HTR-8/SVneo (cell line): ENCODE results near the gene IGF2R.
"Not testable (repeated sequence)": the region's sequence is repeated elsewhere in the genome, so short reads cannot be mapped to it uniquely, and the experiment has no call there.

ENCODE experiments used
- DNase-seq: peaks from one replicate; pipeline ENCODE4 v3.0.0; 2011; ENCODE audit warnings: low spot score, mixed read lengths; ENCODE audit not compliant: insufficient read length
- FAIRE-seq: peaks from 2 replicates; lab custom pipeline; 2011; peaks lifted over from hg19 to GRCh38; lab: Jason Lieb, UNC

The IGF2R gene

GRCh38 chr6:159995405-159995804 lies 26.5 kb downstream of the IGF2R start:
- DNase-seq (no peak), FAIRE-seq (no peak)

GRCh38 chr6:159996087-159996622 lies 27.3 kb downstream of the IGF2R start:
- FAIRE-seq (no peak), DNase-seq (no peak)

- no peak for FAIRE-seq
- no peak for DNase-seq
Observed at GRCh38 chr6:159996626-159997497, 28.0 kb downstream of the IGF2R start.

DNA sequence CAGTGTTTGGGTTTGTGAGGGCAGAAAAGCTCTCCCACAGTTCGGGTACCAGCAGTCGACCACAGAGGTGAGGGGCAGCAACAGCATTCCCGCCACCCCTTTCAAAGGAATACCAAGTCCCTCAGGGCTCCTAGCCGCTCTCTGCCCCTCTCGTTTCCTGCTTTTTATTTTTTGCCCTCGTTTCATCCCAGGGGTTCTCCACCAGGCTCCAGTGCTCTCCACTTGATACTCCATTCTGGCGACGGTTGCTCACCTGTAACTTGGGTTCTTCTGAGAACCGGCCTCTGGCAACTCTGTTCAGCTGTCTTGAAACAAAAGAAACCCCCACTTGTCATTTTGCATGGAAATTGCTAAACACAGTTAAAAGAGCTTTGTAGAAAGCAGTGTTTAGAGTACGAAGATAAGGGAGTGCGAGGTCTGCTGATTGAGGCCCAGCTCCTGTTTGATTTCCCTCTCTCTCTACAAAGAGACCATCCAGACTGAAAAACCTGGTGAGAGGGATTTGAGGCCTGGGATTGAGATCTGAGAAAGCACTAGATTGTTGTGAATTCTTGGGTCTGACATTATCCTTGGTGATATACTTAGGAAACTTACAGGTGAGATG lies 28.7 kb downstream of the IGF2R start:
- DNase-seq (no peak), FAIRE-seq (no peak)

GRCh38 chr6:159998538-159998937 lies 29.7 kb downstream of the IGF2R start:
- FAIRE-seq = no peak
- DNase-seq = no peak

DNA sequence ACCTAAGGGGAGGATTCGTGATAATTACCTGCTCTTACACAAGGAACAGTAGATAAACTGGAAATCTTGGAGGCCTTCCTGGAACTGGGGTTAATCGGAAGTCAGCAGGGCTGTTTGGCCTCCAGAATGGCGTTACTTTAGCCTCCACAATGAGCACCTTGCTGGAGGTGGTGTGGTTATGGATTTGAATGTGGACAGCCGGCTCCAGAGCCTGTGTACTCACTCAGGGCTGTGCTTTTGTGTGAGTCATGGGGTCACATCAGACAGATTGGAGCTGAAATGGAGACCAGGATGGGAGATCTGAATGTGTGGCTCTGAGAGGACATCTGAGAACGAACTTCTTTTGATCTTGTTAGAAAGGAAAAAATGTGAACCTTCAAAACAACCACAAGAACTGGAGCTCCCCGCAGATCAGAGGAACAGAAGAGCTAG lies 30.4 kb downstream of the IGF2R start:
- no peak for DNase-seq
- no peak for FAIRE-seq

- no peak for DNase-seq
Observed at GRCh38 chr6:160000280-160000704, 31.4 kb downstream of the IGF2R start.

GRCh38 chr6:160000893-160001427 lies 32.1 kb downstream of the IGF2R start:
- DNase-seq, FAIRE-seq: not testable (repeated sequence)

More at GRCh38 chr6:160000280-160000704, 31.4 kb downstream of the IGF2R start:
- no peak for FAIRE-seq

DNA sequence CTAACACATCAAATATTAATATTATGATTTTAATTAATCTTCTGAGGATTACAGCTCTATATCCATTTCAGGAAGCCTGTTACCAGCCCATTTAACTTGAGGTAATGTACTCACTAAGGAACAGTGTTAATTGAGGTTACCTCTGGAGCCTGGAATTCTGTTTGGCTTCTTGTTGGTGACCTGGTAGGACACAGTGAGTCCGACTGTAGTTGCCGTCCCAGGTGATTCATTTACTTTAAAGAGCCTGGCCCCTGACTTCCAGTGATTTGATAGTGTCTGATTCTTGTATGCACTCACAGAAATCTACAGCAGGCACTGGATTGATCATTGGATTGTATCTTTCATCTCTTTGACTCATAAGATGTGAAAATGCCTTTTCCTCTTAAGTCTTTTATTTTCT lies 34.0 kb downstream of the IGF2R start:
- no peak for FAIRE-seq
- no peak for DNase-seq

DNA sequence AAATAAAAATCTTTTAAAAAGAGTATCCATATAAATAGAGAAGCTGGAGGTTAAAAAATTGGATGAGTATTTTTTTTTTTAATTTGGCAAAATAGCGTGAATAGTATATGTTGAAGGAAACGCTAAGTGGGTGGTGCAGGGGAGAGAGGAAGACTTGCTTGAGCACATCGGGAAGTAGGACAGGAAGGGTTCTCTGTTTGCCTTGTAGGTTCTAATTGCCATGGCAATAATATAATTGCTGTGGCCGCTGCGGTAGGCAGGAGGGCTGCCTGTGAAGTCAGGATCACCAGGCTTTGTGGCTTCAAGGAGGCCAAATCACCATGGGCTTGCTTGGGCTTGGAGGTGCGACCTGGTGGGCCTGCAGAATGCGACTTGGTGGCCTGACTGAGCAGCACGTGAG lies 35.1 kb downstream of the IGF2R start:
- FAIRE-seq = no peak

DNA sequence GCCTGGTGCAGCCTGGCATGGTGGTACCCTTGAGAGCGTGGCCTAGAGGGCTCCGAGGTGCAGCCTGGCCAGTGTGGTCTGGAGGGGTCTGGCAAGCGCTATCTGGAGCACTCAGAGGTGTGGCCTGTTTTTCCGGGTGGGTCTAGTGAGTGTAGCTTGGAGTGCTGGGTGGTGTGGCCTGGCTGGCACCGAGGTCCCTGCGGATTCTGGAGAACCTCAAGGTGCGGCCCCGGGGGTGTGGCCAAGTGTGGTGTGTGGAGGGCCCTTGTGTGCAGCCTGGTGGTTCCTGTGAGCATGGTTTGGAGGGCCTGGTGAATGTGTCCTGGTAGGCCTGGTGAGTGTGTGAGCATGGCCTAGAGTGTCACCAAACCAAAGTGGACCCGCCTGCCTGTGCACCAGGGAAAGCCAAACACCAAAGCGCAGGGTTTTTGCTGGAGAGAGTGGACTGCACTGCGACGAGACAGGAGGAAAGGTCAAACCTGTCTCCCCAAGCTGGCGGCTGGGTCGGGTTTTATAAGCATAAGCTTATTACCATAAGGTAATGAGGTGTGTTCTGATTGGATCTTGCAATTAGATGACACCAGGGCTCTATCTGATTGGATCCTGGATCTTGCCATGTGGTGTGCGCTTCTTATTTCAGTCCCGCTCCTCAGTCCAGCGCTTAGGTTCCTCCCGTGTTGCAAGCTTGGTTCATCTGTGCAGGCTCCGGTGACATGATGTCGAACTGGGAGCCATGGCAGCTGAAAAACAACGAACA lies 35.7 kb downstream of the IGF2R start:
- DNase-seq (no peak), FAIRE-seq (no peak)

More for the DNA sequence above, 35.1 kb downstream of the IGF2R start:
- no peak for DNase-seq

DNA sequence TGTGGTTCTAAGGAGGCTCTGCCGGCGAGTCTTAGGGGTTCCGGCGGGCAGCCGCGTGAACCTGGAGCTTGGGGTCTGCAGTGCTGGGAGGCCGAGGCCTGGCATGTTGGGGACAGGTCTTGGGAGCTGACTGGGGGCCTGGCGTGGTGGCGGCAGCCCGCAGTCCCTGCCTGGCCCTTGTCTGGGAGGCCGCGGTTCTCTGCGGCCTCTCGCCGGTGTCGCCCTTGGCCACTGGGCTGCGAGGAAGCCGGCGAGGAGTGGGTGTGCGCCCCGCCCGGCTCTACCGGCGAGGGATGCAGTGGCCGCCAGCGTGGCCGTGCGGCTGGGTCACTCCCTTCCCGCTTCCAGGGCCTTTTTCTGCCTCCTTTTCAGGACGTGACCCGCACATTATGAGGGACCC lies 36.3 kb downstream of the IGF2R start:
- DNase-seq (no peak), FAIRE-seq (no peak)

DNA sequence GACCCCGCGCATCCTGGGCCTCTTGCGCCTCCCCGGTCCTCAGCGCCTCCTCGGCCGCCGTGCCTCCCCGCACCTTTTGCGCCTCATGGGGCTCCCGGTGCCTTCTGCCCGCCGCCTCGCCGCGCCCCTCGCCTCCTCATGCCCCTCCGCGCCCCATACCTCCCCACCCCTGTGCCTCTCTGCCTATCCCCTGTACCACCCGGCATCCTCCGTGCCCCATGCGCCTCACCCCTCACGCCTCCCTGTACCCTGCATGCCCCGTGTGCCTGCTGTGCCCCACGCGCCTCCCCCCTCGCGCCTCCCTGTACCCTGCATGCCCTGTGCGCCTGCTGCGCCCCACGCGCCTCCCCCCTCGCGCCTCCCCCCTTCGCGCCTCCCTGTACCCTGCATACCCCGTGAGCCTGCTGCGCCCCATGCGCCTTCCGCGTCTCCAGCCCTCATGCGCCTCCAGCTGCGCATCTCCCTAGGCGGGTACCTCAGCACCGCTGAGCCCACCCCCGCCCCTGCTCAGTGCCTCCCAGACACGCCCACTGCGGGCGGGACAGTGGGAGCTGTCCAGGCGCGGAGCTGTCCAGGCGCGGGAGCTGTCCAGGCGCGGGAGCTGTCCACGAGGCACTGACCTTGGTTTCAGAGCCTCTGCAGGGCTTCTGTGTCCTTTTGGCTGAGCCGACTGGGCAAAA lies 37.1 kb downstream of the IGF2R start:
- FAIRE-seq = no peak
- DNase-seq = no peak

GRCh38 chr6:160007145-160007544 lies 38.3 kb downstream of the IGF2R start:
- FAIRE-seq (no peak), DNase-seq (no peak)

GRCh38 chr6:160007611-160008010 lies 38.7 kb downstream of the IGF2R start:
- DNase-seq = no peak
- no peak for FAIRE-seq

DNA sequence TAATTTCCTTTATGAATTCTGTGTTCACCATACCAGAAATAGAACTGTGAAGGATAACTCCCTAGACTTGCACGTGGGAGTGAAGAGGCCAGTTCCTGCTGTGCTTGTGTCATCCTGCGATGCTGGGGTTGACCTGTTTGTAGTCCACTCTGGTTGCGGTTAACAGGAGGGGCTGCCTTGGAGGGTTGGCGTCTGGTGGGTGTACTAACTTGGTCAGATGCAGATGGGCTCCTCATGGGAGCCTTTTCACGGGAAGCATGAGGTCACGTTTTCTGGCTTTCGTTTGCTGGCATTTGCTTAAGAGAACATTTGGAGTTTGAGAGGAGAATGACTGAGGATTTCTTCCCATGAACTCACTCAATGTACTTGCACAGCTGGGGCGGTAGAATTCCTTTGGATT lies 41.2 kb downstream of the IGF2R start:
- DNase-seq = no peak
- no peak for FAIRE-seq

DNA sequence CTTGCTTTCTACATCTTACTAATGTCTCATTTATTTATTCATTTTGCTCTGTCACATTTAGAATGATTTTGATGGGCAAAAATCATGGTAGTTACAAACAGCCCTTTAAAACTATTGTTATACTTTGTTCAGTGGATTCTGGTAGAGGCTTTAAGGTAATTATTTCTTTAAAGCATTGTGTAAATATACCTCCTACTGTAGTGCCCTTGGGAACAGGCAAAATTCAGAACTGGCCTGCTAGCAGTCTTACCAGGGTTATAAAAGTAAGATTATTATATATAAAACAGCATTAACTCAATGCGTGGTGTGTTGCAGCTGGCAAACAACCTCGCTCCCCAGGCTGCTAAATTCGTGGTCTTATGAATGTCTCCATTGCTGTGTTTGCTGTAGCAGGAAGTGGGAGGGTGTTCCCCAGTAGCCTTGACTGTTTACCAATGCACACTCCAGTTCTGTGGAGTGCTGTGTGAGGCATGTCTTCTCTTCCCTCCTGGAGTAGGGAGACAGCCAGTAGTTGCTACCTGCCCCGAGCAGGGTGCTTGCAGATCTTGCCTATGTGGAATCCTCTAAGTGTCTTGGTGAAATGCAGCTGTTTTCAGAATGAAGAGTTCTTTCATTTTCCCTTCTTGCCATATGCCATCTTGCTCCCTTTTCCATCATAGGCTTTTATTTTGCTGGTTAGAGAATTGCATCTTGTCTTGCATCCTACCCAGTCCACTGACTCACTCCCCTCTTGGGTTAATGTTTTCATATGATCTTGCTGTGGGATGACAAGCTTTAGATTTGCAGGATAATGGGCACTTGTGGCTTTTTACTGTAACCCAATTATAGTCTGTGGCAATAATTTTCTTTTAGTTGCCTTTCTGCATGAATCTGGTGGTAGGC lies 45.3 kb downstream of the IGF2R start:
- DNase-seq = no peak
- no peak for FAIRE-seq

DNA sequence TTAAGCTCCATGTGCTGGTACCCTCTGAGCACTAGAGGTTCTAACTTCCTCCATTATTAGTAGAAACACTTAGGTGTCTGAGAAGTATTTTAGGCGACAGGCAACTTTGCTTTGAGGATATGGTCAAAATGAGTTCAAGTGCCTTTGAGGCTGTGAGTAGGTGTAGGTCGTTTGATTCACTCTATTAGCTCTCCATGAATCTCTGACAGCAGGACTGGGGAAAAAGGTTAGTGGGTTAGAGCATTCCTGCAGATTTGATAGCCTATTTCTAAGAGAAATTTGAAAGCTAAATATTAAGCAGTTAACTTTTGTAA lies 45.9 kb downstream of the IGF2R start:
- FAIRE-seq (no peak), DNase-seq (no peak)
